ENCODE measurements around the gene CTDP1.
"Not testable (repeated sequence)": the region's sequence is repeated elsewhere in the genome, so short reads cannot be mapped to it uniquely, and the experiment has no call there.

Gene CTDP1

DNA sequence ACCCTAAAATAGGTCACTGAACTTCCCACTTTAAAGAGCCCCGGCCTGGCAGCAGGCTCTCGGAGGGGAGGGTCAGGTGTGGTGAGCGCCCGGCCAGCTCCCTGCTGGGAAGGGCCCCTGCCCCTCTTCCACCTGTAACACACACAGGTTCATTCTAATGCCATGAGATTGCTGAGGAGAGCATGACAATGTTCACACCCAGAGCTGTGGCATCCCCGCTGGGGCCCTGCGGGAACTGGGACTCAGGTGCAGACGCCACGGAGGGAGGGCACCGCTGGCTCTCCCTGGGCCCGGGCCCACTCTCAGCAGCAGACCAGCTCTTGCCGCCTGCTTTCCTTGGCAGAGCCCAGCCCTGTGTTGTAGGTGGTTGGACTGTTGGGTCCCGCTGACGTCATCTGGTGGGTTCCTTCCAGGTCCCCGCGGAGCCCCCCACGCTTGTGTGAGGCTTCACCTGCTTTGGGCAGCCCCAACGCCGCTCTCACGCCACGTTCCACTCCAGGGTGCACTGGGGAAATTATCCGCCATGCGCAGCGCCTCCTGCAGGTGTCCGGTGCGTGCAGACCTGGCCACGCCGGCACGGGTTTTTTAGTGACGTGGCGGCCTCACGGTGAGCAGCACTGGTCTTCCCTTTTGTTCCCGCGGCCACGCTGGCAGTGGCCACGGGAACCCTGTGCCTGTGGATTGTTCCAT, 67.7 kb downstream of the CTDP1 start:
- no peak for DNase-seq

DNA sequence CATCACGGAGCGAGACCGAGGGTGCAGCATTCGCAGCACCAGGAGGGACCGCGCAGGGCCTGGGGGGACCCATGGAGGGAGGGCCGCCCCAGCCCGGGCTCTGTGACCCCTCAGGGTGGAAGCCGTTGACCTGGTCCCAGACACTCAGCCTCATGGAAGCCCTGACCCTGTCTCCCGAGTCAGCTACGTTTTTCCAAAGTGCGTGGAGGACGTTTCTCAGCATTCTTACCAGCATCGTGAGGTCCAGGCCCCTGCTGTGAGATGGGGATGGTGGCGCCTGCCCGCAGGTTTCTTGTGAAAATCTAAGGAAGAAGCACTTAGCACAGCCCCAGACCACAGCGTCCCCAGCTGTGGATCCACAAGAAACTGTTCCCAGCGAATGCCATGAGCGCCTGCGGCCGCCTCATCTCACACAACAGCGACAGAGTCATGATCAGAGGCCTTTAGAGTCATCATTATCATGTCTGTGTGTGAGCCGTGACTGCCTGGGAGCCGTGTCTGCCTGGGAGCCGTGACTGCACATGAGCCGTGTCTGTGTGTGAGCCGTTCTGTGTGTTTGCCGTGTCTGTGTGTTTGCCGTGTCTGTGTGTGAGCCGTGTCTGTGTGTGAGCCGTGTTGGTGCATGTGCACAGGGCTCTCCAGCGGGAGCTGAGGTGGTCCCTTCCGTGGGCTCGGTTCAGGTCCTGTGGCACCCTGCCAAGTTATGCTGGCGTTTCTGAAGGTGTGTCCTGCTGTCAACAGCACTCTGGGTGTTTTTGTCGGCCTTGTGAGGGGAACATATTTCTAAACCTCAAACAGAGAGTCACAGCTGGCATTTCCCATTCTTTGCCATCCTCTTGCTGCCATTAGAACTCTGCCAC, 68.9 kb downstream of the CTDP1 start:
- no peak for DNase-seq

DNA sequence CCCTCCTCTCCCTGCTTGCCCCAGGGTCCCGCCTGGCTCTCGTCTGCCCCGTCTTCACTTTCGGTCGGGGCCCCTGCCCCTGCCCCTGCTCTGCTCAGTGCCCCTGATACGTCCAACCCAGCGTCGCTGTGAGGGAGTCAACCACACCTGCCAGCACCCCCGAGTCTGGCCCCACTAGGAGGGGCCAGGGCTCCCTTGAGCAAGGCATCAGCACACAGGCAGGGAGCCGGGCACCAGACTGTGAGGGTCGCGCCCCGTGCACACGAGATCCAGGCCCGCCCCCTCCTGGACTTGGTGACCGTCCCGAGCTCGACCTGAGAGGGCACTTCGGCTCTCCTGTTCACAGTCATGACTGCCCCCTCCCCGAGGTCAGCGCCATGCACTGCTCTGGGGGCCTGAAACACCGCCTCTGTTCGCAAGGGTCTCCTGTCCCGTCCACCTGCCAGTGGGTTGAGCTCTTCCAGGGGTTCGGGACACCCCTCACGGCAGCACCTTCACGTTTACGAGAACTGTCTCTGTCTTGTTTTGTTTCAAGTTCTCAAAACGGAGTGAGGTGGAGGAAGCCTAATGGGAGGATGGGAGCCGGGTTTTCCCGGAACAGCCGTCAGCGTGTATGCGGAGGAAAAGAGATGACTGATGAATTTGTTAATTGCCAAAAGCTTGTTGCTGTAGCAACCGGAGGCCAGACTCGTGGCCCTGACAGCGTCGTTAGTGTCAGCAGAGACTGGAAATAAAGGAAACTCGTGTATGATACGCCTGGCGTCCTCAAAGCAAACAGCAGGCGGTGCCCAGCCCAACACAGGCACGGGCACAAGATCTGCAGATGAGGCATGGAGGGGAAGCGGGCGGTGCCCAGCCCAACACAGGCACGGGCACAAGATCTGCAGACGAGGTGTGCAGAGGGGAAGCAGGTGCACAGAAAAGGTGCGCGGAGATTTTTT, 69.9 kb downstream of the CTDP1 start:
- peak in 2 of 3 experiments; percentile 64 to 84 for DNase-seq

DNA sequence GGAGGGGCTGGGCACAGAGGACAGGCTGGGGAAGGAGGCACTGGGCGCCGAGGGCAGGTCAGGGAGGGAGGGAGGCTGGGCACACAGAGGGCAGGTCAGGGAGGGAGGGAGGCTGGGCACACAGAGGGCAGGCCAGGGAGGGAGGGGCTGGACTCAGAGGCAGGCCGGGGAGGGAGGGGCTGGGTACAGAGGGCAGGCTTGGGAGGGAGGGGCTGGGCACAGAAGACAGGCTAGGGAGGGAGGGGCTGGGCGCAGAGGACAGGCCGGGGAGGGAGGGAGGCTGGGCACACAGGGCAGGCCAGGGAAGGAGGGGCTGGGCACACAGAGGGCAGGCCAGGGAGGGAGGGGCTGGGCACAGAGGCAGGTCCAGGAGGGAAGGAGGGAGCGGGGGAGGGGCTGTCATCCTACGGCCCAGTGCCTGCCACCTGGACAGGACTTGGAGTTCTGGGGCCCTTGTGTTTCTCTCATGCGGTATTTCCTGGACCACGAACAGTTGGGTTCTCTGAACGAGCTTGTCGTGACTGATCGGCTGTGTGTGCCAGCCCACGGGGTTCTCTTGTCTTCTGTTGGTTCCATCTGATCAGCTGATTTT, 71.5 kb downstream of the CTDP1 start:
- DNase-seq = peak in 1 of 3 experiments; percentile 52

DNA sequence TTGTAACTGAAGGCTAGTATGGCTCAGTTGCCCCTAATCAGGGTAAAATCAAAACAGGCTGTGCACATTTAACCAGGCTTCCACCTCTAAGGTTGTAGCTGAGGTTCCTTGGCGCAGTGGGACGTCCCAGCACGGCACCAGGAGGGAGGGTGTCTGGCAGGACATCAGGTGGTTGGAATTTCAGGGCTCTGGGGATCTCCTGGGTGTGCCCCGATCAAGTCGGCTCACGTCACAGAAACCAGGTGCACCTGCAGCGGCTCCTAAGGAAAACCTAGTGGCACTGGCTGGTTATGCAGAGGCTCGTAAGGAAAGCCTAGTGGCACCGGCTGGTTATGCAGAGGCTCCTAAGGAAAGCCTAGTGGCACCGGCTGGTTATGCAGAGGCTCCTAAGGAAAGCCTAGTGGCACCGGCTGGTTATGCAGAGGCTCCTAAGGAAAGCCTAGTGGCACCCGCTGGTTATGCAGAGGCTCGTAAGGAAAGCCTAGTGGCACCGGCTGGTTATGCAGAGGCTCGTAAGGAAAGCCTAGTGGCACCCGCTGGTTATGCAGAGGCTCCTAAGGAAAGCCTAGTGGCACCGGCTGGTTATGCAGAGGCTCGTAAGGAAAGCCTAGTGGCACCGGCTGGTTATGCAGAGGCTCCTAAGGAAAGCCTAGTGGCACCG, 72.4 kb downstream of the CTDP1 start:
- not testable (repeated sequence) for DNase-seq

DNA sequence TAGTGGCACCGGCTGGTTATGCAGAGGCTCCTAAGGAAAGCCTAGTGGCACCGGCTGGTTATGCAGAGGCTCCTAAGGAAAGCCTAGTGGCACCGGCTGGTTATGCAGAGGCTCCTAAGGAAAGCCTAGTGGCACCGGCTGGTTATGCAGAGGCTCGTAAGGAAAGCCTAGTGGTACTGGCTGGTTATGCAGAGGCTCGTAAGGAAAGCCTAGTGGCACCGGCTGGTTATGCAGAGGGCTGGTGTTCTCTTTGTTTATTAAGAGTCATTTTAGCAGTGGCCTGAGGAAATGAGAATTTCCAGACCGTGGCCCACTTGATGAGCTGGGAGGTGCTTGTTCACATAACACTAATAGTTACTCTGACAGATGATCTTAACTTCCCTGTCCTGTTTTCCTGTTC, 73.3 kb downstream of the CTDP1 start:
- DNase-seq = not testable (repeated sequence)

DNA sequence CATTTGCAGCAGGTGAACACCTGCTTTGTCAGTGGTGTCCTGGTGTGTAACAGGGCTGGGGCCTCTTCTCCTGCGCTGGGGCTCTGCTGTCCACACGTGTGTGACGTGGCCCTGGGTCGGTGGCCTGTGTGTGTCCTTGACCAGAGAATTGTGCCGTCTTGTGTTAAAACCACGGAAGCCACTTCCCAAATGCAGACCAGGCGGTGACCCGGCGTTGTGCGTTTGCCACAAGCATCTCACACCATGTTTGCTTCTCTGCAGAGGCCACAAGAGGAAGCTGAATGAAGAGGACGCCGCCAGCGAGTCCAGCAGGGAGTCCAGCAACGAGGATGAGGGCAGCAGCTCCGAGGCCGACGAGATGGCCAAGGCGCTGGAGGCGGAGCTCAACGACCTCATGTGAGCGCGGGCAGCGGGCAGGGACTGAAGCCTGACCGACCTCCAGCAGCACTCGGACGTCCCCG, 73.8 kb downstream of the CTDP1 start:
- DNase-seq = no peak

DNA sequence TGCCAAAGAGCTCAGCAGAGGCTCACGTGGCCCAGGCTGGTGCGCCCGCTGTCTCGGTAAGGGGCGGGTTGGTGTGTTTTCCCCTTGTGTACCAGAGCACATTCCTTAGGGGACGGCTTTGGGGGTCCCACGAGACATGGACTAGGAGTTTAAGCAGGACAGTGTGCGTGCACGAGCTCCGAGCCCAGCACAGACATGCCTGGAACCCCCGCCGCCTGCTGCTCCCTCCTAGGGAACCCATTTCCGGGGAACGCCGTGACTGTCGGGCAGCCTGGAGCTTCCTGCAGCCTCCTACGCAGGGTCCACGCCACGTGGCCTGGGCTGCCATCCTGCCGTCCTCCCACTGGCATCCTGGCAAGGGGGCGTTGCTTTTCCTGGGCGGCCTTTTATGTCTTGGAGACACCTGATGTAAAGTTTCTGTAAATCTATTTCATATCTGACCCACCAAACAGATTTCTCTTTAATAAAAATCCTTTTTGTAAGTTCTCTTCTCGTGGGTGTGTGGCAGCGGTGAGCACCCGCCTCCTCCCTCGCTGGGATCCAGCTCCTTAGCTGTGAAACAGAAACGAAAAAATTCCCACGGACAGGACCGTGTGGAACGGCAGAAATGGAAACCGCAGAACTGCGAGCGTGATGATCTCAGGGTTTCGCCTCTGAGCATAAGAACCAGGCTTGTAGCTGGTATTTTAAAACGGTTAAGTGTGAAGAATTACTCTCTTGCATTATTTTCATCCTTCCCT, 74.6 kb downstream of the CTDP1 start:
- DNase-seq = no peak

DNA sequence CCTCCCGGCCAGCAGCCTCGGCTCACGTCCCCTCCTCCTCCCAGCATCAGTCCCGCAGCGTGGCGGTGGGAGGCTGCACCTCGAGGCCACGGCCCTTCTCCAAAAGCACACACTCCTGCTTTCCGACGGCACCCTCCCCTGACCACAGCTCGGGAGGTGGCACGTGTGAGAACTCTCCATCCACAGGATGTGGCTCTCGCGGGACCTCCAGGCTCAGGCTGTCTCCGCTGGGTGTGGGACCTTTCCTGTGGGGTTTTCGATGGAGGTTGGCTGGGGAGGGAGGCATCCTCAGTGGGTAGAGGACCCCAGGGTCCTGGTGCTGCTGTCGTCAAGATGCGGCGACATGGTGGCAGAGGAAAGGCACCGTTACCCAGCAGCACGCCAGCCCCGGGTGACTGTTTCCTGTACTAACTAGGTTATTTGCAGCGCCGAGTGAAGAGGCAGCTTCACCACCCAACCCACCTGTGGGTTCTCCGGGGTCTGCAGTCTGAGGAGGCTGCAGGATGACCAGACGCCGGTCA, 75.3 kb downstream of the CTDP1 start:
- DNase-seq = no peak

DNA sequence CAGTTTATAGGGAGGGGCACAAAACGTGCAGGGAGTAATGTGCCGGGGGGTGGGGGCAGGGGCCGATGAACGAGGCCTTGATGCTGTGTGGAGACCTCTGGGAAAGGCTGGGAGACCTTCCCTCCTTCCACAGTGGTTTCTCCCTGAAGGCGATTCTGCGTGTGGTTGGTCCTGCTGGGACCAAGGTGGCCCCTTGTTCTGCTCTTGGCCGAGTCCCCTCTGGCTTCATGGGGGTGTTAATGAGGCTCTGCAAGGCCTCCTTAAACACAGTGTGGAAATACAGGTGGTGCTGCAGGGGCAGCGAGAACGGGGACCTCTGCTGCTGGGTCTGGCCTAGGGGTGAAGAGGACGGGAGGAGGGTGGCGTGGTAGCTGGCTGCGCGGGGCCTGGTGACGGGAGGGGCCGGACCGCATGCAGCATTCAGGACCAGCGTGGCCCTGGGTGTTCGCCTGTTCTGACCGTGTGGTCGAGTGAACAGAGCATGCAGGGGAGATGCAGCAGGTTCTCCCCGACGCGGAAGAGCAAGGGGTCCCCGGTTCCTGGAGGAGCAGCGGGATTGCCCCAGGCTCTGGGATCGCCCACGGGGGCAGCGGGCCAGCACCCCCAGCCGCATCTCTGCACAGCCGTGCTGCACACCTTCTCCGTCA, 76.0 kb downstream of the CTDP1 start:
- DNase-seq = no peak

DNA sequence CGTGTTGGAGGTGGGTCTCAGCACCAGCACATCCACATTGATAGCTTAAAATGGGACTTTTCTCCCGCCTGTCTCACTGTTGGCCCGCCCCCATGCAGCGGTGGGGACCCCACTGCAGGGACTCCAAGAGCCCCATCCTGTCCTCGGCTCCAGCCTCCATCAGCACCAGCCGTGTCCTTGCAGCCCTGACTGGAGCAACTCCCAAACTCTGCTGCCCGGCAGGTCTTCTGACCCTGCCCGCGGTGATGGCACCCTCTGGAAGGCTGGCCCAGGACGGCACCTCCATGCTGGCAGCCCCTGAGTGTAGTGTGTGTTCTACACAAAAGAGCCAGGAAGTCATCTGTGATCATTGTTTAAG, 76.5 kb downstream of the CTDP1 start:
- no peak for DNase-seq

DNA sequence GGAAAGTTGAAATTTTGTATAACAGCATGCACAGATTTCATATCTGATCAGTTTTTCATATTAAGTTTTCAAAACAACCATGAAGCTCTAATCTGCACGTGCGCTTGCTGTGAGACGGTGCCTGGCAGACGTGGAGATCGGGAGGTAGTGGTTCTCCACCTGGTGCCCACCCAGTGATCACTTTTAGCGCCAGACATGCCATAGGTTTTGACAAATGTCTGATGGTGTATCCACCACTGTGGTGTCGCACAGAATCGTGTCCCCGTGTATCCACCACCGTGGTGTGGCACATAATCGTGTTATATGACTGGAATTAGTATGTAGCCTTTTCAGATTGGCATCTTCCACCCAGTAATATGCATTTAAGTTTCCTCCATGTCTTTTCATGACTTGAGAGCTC, 77.2 kb downstream of the CTDP1 start:
- DNase-seq = no peak

DNA sequence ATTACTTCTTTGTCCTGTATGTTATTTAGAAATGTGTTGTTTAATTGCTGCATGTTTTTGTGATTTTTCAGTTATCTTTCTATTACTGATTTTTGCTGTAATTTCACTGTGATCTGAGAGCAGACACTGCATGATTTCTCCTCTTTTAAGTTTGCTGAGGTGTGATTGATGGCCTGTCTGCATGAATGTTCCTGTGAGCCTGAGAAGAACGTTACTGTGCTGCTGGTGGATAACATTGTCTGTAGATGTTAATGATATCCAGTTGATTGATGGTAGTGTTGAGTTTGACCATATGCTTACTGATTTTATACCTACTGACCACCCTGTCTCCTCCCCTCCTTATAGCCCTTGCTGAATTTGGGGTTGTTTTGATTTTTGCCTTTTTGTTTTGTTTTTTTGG, 80.7 kb downstream of the CTDP1 start:
- DNase-seq = no peak

DNA sequence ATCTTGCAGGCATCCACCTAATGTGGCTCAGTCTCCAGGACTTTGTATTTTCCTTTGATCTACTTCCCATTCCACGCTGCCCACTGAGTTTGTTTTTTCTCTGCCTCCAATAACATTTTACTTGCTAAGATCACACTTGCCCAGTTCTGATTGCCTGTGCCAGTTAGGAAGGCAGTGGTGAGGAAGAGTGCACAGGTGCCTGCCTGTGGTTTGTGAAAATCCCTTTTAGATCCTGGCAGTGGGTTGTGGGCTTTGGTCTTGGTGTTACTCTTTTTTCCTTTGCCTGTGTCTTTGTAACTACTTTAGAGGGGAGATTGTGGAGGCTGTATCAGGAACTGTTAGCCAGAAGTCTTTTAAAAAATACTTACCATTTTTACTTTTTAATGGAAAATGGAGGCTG, 81.3 kb downstream of the CTDP1 start:
- no peak for DNase-seq

DNA sequence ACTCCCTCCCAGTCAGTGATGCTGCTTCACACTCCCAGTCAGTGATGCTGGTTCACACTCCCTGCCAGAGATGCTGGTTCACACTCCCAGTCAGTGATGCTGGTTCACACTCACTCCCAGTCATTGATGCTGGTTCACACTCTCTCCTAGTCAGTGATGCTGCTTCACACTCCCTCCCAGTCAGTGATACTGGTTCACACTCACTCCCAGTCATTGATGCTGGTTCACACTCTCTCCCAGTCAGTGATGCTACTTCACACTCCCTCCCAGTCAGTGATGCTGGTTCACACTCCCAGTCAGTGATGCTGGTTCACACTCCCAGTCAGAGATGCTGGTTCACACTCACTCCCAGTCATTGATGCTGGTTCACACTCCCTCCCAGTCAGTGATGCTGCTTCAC, 83.8 kb downstream of the CTDP1 start:
- no peak for DNase-seq

DNA sequence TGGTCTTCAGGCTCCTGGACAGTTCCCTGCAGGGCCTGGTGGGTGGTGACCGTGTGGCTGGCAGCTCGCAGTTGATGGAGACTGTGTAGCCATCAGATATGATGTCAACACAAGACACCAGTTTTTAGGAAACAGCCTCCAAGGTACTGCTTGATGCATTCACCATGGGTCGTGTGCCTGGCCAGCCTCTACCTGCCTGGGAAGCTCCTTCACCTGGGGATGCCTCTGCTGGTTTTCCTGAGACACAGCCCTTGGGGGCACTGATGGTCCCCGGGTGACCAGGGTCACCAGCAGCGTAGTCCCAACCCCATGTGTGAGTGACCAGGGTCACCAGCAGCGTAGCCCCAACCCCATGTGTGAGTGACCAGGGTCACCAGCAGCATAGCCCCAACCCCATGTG, 84.5 kb downstream of the CTDP1 start:
- DNase-seq = no peak

DNA sequence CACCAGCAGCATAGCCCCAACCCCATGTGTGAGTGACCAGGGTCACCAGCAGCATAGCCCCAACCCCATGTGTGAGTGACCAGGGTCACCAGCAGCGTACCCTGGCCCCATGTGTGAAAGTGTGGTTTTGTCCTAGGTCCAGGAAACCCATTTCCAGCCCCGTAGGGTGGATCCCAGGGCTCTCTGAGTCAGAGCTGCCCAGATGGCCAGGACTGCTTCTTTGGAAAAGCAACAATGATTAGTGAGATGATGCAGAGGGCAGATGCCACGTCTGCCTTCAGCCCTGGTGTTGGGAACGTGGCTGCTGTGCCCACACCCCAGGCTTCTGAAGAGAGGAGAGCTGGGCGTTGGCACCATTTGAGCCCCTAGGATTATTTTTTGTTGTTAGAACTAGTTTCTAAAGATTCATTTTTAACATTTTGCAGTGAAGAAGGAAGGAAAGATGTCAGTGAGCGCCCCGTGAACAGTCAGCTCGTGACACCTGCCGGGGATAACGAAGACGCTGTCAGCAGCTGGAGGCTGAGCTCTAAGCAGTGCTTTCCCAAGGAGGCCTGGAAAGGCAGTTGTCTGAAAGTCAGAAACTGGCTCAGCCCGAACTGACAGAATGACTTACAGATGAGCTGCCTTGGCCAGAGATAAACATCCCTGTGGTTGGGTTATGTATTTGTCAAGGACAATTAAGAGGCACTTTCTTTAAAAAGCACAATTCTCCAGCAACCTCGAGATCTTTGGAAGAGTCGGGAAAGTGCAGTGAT, 86.1 kb downstream of the CTDP1 start:
- peak; percentile 56 to 83 (median 70) for DNase-seq

DNA sequence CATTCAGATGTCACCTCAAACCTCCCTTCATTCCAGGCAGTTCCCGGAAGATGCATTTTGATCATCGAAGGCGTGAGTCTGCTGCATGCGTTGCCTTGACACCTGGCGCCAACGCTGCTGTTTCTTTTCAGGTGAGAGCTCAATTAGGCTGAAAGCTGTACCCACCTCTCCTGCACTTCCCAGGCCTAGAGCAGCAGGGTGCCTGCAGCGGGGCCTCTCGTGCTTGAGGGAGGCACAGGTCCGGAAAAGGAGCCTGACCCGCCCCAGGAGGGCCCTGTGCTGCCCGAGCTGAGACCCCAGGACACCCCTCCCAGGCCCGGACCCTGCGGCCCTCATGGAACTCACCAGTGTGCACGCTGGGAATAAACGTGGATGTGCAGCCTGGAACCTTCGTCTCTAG, 86.7 kb downstream of the CTDP1 start:
- DNase-seq = peak; percentile 56 to 92 (median 76)

DNA sequence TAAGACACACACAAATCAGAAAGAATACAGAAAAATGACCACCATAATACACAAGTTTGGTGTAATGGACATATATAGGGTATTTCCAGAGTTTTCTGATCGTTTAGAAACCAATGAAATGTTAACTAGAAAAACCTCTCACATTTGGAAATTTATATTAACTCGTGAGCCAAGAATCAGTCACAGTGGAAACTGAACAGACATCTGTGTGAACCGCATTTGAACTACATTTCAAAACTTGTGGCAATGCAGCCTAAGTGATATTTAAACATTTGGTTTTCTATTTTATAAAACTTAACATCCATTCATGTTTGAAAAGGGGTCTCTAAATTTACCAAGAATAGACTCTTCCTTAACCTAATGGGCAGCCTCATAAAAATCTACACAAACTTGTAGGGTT, 89.1 kb downstream of the CTDP1 start:
- no peak for DNase-seq
